Dedifferentiated amniotic fluid mesenchymal stem cell (primary cell): ENCODE data around the gene CPA2.
"Not testable (repeated sequence)": the region's sequence is repeated elsewhere in the genome, so short reads cannot be mapped to it uniquely, and the experiment has no call there.

Experiments used
- DNase-seq: peaks from one replicate; pipeline ENCODE4 v3.0.0-alpha.2; 2016; ENCODE audit errors: extremely low spot score

The CPA2 gene

DNA sequence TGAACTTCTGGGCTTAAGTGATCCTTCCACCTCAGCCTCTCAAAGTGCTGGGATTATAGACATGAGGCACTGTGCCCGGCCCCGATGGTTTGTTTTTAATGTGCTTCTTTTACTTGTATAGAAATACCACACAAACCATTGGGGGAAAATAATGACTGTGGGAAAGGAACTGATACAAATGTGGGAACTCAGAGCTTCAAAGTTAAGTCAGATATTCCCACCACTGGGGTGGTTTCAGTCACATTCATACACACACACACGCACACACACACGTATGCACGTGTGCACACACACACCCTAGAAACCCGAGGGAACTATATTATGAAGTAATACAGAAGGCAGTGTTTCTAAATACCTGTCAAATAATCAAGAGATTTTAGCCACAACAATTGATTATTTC, 43.3 kb downstream of the CPA2 start:
- DNase-seq: no peak

DNA sequence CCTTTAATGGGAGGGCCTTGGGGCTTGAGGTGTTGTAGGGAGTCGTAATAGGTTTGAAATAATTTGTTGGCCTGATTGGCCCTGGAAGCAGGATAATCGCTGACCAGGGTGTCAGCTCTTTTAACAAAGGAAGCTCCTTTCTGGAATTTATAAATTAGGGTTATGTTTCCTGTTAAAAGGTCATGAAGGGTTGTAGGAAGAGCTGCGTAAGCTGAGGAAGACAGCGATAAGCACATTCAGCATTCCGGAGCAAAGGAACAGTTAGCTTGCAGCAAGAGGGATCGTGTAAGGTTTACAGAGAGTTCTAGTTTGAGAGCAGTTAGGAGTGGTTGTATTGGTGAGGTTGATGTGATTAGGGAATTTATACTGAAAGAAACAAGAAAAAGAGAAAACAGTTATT, 47.6 kb downstream of the CPA2 start:
- no peak for DNase-seq

DNA sequence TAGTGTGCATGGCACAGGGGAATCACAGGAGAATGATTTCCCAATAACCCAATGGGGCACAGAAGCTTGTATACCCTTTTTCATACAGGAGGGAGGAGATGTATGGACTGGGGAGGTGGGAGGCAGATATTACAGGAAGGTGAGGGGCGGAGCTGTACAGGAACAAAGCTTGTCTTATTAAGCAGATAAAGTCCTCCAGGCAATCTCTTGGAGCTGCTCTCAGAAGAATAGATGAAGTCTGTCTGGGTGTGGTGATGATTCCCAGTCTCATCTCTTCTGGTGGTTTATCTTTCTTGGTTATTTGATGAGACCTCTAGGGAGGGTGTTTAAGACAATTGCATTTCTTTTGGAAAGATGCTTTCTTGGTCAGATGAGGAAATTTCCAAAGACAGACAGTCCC, 52.9 kb downstream of the CPA2 start:
- no peak for DNase-seq

DNA sequence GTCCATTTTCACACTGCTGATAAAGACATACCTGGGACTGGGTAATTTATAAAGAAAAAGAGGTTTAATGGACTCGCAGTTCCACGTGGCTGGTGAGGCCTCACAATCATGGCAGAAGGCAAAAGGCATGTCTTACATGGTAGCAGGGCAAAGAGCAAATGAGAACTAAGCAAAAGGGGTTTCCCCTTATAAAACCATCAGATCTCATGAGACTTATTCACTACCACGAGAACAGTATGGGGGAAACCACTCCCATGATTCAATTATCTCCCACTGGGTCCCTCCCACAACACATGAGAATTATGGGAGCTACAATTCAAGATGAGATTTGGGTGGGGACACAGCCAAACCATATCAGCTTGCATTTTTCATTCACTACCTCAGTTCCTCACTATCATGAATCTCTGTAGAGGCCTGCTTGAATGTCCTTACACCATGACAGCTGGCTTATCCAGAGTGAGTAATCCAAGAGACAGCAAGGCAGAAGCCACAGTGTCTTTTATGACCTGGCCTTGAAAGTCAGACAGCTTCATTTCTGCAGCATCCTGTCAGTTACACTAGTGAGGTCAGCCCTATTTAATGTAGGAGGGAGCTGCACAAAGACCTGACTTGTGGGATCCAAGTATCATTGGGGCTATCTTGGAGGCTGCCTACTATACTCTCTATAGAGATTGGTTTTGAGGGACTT, 55.0 kb downstream of the CPA2 start:
- not testable (repeated sequence) for DNase-seq

DNA sequence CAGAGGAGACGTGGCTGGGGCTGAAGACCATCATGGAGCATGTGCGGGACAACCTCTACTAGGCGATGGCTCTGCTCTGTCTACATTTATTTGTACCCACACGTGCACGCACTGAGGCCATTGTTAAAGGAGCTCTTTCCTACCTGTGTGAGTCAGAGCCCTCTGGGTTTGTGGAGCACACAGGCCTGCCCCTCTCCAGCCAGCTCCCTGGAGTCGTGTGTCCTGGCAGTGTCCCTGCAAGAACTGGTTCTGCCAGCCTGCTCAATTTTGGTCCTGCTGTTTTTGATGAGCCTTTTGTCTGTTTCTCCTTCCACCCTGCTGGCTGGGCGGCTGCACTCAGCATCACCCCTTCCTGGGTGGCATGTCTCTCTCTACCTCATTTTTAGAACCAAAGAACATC, 56.0 kb downstream of the CPA2 start:
- DNase-seq: no peak

DNA sequence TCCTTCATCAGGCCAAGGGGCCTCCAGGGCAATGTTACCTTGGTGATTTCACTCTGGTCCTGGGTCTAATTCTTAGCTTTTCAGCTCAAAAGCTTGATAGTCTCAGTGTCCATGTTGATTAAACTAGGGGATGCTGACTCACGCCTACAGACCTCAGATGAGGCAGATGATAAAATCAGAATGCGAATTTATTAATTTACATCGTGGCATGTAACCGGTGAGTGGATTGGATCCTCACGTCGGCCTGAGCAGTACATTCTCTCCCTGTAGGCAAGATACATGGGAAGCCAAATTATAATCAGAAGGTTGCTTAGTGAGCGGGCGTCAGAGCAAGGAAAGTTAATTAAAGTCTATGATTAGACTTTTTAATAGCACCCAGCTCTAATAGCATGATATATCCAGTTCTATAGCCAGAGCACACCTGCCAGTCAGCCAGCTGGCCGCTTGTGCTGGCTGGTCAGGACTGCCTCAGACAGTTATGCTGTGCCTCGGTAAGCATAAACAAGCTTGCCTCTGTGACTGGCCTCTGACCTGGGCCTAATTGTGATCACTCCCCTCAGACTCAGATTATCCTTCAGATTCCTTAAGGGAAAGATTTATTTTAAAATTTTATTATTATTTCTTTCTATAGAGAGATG, 57.8 kb downstream of the CPA2 start:
- DNase-seq: no peak

DNA sequence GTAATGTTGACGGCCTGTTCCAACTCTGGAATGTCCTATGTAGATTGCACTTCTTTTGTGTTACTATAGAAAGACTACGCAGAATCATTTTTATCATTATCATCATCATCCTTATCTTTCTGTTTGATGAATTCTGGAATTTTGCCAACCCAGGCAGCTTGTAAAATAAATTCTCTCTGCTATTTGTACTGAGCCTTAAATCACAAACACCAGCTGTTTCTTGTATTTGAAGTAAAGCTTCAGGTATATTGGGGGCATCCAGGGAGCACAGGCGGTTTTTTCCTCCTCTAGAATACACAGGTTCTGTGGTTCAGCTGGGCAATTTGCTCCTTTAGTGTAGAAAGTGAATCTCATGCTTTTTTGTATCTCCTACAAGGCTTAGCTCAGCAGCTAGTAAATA, 63.0 kb downstream of the CPA2 start:
- no peak for DNase-seq

DNA sequence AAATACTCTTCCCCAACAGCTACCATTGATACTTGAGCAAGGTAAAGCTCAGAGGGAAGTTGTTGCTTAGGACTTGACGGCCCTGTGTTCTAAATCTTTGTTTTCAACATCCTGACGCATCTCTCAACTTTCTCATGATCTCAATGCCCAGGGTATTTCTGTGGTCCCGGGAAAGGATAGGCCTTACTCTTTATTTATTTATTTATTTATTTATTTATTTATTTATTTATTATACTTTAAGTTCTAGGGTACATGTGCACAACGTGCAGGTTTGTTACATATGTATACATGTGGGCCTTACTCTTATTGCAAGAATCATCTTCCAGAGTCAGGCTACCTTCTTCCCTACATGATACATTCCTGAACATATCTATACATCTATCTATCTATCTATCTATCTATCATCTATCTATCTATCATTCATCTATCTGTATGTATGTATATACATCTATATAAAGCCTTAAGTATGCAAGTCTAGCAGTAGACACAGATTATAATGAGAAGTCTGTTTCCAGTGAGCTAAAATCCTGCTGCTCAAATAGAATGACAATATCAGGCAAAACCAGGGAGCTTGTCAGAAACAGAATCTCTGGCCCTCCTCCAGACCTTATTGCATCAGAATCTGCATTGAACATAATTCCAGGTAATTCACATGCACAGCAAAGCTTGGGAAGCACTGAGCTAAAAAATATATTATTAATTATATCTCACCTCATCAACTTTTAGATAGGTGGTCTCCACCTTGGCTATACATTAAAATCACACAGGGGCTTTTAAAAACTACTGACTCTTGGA, 65.8 kb downstream of the CPA2 start:
- no peak for DNase-seq

DNA sequence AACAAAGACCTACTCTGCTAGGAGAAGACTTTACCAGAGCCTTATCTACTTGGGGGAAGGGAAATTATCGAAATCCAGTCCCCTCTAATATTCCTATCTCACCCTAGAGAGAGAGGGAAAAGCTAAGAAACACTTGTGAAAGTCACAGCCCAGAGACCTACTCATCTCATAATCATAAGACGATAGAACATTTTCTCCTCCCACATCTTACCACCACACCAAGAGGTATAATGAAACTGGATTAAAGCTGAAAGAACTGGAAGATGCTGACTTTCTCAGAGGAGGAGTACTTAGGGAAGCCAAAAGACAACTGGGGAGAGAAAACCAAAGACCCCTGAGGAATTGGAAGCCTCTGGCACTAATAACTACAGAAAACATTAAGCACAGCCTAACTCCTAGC, 67.2 kb downstream of the CPA2 start:
- no peak for DNase-seq

DNA sequence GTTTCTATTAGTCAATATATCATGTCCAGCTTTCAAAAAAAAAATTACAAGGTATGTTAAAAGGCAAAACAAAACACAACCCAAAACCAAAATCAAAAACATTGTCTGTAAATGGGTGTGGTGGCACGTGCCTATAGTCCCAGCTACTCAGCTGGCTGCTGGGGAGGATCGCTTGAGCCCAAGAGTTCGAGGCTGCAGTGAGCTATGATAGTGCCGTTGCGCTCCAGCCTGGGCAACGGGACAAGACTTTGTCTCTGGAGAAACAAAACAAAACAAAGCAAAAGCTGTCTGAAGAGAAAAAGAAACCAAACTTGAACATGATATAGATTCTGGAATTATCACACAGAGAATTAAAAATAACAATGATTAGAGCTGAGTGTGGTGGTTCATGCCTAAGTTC, 67.6 kb downstream of the CPA2 start:
- no peak for DNase-seq

DNA sequence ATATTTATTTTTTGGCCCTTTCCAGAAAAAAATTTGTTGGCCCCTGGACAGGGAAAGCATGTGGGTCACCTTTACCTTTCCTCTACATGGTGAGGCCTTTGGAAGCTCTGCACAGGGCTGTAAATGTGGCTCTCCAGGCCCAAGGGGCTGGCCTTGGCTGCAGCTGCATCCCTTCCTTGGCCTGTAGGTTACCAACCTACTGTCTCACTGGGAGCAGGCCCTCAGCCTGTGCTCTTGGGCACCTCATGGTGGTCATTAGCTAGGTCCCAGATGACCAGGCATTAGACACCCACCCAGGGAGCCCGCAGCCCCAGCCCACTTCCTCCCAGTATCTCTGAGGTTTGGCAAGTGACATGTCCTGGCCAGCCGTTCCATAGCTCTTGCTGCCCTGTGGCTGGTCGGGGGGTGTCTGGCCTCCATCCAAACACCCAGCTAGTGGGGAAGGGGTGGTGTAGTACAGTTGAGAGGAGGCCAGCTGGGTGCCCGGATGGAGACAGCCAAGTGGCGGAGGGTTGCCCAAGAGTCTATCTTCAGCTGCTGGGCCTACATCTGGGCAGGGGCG, 70.8 kb downstream of the CPA2 start:
- DNase-seq: no peak

DNA sequence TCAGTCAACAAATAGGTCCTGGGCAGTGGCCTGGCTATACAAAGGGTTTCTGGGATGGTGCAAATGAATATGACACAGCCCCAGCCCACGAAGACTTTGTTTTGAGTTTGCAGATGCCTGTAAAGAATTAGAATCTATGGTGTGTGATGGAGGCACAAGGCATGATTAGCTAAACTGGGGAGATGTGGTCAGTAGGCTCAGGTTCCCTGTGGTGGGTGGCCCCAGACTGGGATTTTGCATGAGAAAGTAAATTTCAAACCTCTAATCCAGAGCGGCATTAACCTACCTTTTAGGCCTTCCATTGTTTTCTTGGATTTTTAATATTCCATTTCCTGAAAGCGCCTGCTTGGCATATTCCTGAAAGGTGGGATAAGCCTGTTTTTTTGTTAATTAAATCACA, 71.6 kb downstream of the CPA2 start:
- DNase-seq: no peak
